ENCODE results near the gene SLC9A3.

GRCh38 chr5:477871-478270 lies 46.4 kb downstream of the SLC9A3 start:
- TF ChIP-seq POLR2A (IDR thresholded peaks at IDR 0.05) (no peak), CTCF (IDR thresholded peaks at IDR 0.05) (no peak)
